ENCODE data around the gene BCL2A1. TPM values are rescaled to one million over a fixed set of nuclear protein-coding genes. Genes with fewer than 3 reads are reported as not detected.

The BCL2A1 gene
- total RNA-seq, 1 experiment from 2014 or later: not detected

GRCh38 chr15:79970181-79970580, 815 bp downstream of the BCL2A1 start:
- Histone ChIP-seq H2BK12ac (ENCODE audit: insufficient read length, low read depth, low read length) (no peak overlapping the region), H3K79me2 (ENCODE audit: insufficient read depth, low read length) (no peaks in the 10 kb centered on the region), H3K56ac (ENCODE audit: insufficient read length, low read depth, low read length) (no peak overlapping the region), H4K5ac (ENCODE audit: insufficient read length, low read depth, low read length) (no peak overlapping the region), H3K79me1 (ENCODE audit: insufficient read depth, low read depth, low read length, poor library complexity, severe bottlenecking) (no peaks in the 10 kb centered on the region), H3K14ac (ENCODE audit: insufficient read depth, low read length) (no peak overlapping the region), H3K4me2 (ENCODE audit: insufficient read depth, insufficient read length, low read length) (no peak overlapping the region), H4K20me1 (ENCODE audit: control insufficient read depth, insufficient read depth, insufficient read length) (no peaks in the 10 kb centered on the region), H3K18ac (ENCODE audit: insufficient read length, low read depth, low read length) (no peak overlapping the region), H2BK15ac (ENCODE audit: low read depth, low read length) (no peak overlapping the region), H2BK20ac (ENCODE audit: low read depth, low read length, poor library complexity, severe bottlenecking) (no peak overlapping the region), H3K27me3 (ENCODE audit: insufficient read depth, low read length) (no peaks in the 10 kb centered on the region), H3T11ph (ENCODE audit: low read length) (no peak overlapping the region), H4K8ac (replicated peaks; ENCODE audit: insufficient read length, low read depth, low read length) (no peak overlapping the region), H2AFZ (ENCODE audit: low read length) (no peak overlapping the region), H3K23me2 (ENCODE audit: insufficient read length, low read depth, low read length, poor library complexity, severe bottlenecking) (no peaks in the 10 kb centered on the region), H3K27ac (ENCODE audit: insufficient read length, low read depth, low read length) (no peak overlapping the region), H3K4ac (ENCODE audit: low read depth, low read length) (no peak overlapping the region), H2AK5ac (ENCODE audit: insufficient read length, low read length) (no peak overlapping the region), H3K4me1 (ENCODE audit: insufficient read depth, low read length) (no peaks in the 10 kb centered on the region; the same call in 1 of the 2 replicates), H3K9me3 (ENCODE audit: control insufficient read depth, low read depth, low read length) (no peaks in the 10 kb centered on the region), H4K91ac (ENCODE audit: insufficient read length, low read depth, low read length) (no peak overlapping the region), H3K9ac (ENCODE audit: extremely low read depth, insufficient read length, low read length) (no peak overlapping the region), H3K23ac (ENCODE audit: insufficient read length, low read depth, low read length) (no peak overlapping the region), H2BK120ac (ENCODE audit: low read depth, low read length, poor library complexity, severe bottlenecking) (no peak overlapping the region), H2BK5ac (ENCODE audit: insufficient read length, low read length) (no peak overlapping the region)
- Mint-ChIP-seq H3K4me3 (no peak overlapping the region), H3K9me3 (no peaks in the 10 kb centered on the region), H3K36me3 (ENCODE audit: insufficient read depth in 1 of 3, low read depth in 3 of 3) (no peaks in the 10 kb centered on the region), H3K27ac (no peak overlapping the region), H3K27me3 (ENCODE audit: low read depth) (no peaks in the 10 kb centered on the region), H3K4me1 (0 out of 4 replicates have a peak, but pooled peaks cover 0 to 3% of the 10 kb centered on the region in 2 experiments)
- no peak for DNase-seq
- WGBS (ENCODE audit: extremely low coverage, insufficient read length, low lambda C conversion rate): no CpG with 5 or more reads among the region's 1 CpG
- no peak for TF ChIP-seq CTCF (conservative IDR thresholded peaks at IDR 0.05)
